Pons (tissue), 1 donor: Measurements from ENCODE around the gene VGLL4.
"Not testable (repeated sequence)": the region's sequence is repeated elsewhere in the genome, so short reads cannot be mapped to it uniquely, and the experiment has no call there.

Experiments
- DNase-seq: peaks from one replicate; pipeline ENCODE4 v3.0.0-alpha.2; 2016; ENCODE audit warnings: low spot score

VGLL4 gene

DNA sequence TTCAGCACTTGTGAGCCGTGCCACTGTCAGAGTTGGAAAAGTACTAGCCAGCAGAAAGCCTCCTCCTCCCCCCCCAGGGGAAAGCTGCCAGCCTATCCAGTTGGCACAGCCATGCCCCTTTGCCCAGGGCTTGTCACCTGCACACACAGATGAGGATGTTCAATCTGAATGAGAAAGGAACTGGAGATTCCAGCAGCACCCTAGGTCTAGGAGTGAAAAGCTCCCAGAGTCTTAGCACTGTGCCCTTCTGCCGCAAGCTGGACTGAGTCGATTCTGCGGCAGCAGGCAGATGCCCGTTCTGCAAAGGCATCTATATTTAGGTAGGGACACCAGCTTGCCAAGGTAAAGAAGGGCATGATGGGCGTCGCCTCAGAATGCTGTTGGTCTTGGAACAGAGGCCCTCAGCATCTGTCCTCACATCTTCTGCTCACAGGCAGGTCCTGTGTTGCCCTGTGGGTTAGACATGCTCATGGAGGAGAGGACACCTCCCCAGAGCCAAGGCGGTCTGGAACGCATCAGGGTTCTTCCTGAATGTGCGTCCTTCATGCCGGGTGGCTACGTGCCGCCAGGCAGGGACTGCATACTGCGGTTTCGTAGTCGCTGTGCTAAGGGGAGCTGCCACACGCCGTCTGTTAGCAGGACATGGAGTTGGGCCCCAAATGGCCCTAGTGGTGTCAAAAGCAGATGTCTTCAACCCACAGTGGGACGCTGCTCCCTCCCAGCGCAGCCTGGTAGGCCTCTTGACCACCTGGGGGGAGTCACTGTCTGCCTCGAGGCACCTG is 109.5 kb downstream of the VGLL4 start:
- DNase-seq: no peak

DNA sequence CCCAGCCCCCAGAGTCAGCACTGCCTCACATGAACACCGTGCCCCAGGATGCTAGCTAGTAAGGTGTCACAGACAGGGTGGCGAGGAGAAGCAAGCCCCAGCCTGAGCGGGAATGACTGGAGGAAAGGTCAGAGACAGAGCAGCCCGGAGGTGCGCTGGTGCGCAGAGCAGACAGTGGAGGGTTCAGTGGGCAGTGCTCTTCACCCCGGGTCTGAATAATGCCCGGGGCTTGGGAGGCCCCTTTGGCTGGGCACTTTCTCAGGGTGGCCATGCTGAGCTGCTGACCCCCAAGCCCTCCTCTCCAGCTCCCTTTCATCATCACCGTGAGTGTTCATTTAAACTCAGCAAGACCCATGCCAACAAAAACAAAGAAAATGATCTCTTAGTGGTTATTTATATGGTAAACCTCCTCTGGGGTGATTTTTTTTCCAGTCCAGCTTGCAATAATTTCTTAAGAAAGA is 110.8 kb downstream of the VGLL4 start:
- DNase-seq: no peak

DNA sequence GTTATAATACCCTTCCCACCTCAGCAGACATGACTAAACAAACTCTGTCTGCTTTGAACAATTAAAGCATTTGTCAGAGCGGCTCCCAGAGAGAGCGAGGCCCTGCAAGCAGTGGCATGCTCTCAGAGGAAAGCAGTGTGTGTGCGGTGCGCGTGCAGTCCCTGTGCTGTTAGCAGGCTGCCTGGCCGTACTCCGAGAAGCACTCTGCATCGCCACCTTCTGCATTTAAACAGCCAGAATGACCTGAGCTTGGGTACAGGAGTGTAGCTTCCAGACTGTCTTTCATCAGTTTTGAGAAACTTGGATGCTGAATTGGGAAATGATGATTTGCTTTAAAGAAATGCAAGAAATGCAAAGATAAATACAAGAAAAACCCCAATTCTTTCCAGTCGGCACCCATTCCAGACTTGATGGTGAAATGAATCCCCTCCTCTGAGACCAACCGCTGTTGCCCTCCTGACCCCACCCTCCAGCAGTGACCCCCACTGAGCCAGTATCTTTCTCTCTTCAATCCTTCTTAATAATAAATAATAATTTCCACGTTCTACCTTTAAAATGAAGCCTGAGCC is 113.5 kb downstream of the VGLL4 start:
- peak; percentile 64 for DNase-seq

DNA sequence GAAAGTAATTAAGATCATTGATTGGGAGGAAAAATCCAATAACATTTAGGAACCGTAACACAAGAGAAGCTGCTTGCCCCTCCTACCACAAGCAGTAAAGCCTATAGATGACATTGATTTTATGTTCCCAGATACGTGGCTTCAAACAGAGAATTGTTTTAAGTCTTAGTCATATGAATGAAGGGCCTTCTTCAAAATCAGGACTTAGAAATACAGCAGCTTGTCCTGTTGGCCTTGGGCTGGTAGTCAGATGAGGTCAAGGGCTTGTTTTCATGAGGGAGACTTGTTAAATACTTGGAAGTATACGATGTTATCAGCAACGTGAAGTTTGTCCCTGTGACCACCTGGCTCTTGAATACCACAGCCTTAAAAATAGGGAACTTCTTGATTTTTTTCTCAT is 114.4 kb downstream of the VGLL4 start:
- DNase-seq: no peak

DNA sequence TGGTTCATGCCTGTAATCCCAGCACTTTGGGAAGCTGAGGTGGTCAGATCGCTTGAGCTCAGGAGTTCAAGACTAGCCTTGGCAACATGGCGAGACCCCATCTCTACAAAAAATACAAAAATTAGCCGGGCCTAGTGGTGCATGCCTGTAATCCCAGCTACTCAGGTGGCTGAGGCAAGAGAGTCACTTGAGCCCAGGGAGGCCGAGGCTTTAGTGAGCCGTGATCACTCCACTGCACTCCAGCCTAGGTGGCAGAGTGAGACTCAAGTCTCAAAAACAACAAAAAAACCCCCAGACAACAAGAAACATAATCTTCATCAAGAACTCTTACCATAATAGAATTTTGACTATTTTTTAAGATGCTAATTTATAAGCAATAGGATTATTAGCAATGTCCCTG is 117.6 kb downstream of the VGLL4 start:
- DNase-seq: not testable (repeated sequence)

DNA sequence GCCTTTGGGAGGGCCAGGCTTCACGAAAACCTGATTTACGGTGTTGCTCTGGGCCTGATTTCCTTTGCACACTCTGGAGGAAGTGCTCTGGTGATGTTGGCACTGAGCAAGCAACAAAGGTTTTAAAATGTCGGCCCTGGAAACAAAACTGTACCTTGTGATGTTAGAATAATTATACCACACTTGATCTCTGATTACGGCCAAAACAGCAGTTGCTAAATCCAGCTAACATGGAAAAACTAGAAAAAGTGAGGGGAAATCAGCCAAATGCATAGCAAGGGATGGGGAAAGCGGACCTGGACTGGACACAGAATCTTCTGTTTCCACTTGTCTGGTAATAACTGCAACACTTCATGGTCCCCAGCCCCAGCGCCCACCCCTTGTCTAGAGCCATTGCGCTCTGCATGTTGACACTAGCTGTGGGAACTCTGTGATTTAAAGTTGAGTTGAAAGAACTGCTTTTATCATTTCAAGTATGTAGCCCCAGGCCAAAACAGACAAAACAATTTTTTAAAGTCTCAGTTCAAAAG is 120.1 kb downstream of the VGLL4 start:
- DNase-seq: no peak

DNA sequence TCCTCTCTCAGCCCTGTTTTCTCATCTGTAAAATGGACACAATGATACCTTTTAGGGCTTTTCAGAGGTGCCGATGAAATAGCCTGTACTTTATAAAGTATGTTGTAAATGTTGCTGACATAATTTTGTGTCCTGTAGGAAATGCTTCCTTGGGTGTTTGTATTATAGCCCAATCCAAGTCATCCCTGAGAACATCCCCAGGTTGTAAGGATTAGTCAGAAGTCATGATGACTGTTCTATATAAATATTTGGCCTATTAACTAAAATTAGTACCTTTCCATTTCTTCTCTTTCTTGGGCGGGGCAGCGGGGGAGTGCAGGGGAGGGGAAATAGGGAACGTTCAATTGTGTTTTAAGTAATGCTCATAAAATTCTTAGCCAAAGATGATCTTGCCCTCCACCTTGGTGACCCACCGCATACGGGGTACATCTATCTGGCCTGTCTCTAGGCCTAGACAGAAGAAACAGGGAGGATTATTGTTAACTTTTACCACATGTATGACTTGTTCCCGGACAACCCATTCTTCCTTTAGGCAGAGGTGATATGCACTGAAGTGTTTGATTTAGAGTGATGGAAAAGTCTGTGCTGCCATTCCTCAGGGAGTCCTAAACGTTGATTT is 120.7 kb downstream of the VGLL4 start:
- no peak for DNase-seq

DNA sequence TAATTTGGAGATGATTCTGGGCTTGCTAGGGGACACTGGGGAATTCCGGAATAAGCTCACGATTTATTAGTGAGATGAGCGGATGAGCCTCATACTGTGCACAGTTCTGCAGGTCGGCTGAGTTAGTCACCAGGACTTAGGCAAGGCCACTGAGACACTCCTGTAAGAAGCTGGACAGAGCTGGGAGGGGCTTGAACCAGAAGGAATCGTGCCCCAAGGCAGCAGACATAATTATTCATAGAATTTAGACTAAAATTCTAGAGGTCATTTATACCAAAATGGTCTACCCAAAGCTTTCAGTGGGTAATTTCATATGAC is 121.4 kb downstream of the VGLL4 start:
- DNase-seq: no peak

DNA sequence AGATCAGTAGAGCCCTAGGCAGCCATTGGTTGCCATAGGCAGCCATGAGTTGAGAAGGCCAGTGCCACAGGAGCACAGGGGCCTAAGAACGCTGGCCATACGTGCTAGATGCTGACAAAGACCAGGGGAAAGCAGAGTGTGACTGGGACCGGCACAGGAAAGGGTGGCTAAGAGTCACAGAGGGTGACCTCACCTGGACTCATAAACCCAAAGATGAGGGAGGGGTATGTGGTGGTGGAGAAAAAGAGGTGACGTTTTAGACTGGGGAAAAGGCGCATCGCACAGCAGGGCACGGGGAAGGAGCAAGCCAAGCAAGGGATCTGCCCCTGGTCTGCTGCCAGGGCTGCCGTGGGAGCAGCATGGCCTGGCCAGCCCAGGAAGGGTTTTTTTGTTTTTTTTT is 122.5 kb downstream of the VGLL4 start:
- DNase-seq: no peak

DNA sequence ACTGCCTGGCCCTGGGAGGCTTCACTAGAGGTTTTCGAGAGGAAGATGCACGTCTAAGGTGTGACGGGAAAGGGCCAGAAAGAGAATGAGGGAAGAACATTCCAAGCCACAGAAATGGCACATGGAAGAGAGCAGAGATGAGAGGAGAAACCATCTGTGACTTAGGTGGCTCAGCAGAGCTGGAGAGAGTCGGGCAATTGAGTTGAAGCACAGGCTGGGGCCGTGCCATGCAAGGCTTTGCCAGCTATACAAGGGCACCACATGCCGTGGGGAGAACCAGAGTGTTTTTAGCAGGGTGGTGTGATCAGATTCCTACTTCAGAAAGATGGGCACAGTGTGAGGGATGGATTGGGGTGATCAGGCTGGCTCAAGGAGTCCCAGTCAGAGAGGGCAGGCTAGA is 126.1 kb downstream of the VGLL4 start:
- no peak for DNase-seq

DNA sequence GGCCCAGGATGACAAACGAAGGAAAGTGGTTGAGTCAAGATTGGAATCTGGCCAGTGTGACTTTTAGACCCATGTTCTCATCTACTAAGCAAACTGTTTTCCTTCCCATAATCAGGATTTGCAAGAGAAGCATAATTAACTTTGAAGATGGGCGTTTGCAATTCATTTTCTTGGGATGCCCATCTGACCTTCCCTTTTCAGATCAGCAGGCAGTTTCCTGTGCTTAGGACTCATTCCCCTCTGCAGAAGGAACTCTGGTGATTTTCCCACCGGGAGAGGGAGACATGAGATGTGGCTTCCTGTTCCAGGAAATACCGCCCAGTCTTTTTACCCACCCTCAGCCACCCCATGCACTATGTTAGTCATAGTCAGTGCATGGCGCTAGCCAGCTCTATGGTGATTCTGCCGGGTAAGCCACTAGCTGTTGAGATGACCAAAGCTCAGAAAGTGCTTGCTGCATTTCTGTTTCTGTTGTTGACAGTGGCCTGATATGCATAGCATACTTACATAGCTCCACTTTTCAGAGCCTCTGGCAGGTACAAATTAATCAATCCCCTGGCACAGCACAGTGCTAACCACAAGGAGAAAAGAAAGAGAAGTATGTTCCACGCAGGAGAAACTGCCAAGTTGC is 129.4 kb downstream of the VGLL4 start:
- no peak for DNase-seq

DNA sequence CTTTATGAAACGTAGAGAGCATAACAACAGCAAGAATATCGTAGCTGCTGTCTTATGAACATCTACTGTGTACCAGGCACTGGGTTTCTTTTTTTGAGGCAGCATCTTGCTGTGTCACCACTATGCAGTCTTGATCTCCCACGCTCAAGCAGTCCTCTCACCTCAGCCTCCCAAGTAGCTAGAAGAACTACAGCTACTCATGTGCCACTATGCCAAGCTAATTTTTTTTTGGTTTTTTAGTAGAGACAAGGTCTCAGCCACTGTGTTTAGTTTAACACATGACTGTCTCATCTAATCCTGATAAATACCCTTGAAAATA is 129.9 kb downstream of the VGLL4 start:
- no peak for DNase-seq

DNA sequence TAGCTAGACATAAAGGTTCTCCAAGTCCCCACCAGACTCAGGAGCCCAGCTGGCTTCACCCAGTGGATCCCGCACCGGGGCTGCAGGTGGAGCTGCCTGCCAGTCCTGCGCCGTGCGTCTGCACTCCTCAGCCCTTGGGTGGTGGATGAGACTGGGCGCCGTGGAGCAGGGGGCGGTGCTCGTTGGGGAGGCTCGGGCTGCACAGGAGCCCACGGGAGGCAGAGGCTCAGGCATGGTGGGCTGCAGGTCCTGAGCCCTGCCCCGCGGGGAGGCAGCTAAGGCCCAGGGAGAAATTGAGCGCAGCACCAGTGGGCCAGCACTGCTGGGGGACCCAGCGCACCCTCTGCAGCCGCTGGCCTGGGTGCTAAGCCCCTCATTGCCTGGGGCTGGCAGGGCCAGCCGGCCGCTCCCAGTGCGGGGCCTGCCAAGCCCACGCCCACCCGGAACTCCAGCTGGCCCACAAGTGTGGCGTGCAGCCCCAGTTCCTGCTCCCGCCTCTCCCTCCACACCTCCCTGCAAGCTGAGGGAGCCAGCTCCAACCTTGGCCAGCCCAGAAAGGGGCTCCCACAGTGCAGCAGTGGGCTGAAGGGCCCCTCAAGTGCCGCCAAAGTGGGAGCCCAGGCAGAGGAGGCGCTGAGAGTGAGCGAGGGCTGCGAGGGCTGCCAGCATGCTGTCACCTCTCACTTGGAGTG is 130.4 kb downstream of the VGLL4 start:
- not testable (repeated sequence) for DNase-seq

DNA sequence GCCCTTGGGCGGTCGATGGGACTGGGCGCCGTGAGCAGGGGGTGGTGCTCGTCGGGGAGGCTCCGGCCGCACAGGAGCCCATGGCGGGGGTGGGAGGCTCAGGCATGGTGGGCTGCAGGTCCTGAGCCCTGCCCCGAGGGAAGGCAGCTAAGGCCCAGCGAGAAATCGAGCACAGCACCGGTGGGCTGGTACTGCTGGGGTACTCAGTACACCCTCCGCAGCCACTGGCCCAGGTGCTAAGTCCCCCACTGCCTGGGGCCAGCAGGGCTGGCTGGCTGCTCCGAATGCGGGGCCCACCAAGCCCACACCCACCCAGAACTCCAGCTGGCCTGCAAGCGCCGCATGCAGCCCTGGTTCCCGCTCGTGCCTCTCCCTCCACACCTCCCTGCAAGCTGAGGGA is 132.1 kb downstream of the VGLL4 start:
- DNase-seq: not testable (repeated sequence)

DNA sequence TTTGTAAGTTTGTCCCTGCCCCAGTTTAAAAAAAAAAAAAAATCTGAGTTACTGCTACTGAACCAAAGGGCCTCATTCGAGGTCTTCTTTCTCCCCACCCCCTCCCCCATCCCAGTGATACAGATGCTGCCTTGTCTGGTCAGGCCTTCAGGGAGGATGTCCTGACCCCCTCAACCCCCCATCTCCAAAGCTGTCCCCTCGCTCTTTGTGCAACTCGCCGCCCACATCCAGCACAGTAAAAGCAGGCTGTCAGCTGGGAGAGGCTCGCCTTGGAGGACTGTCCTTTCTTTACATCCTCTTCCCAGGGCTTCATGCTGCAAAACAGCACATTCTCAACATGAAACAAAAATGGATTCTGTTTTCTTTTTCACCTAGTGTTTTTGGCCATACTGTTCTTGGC is 133.4 kb downstream of the VGLL4 start:
- DNase-seq: no peak

DNA sequence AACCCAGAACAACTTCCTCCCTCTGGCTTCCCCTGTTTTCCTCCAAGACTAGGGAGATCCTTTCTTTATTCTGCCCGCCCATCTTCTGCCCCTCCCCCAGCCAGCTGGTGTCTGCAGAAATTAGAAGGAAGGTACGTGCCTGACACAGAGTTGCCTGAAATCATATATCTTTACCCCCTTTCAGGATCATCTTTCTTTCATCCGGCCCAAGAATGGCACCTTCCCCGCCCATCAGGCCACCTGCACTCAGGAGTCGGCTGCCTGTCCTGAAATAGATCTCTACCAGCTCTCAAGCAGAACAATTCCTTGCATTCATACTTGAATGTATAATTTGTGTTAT is 133.7 kb downstream of the VGLL4 start:
- DNase-seq: no peak

DNA sequence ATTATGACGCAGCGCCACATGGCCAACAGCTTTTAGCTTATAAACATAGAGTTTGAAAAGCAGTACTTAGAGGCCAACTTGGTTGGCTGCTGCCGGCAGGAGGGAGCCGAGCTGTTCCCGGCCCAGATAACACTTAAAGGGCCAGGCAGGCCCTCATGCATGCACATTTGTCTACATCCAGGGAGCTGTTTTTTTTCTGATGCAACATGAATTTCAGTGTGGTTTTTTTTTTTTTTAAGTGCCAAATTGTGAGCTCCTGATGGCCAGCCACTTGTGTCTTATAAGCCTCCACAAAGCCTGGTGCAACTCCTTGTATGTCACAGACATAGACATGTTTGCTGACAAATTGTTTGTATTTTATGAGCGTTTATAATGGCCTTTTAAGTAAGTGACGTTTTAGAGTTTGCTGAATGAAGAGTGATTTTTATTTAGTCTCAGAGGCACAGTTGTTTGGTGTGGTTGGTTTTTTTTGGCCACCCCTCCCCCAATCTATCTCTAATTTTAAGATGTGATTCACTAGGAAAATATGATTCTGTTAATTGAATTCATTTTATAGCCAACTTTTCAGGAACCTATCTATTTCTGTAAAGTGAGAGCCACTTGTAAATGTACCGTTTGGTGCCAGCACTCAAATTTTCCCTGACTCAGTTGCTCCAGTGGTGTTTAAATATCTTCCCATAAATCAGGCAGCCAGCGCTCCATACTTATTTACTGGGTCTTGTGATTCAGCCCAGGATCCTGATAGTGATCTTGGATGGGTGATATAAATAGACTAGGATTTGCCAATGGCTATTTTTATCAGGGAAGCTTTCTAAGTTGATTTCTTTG is 134.3 kb downstream of the VGLL4 start:
- DNase-seq: peak; percentile 41

DNA sequence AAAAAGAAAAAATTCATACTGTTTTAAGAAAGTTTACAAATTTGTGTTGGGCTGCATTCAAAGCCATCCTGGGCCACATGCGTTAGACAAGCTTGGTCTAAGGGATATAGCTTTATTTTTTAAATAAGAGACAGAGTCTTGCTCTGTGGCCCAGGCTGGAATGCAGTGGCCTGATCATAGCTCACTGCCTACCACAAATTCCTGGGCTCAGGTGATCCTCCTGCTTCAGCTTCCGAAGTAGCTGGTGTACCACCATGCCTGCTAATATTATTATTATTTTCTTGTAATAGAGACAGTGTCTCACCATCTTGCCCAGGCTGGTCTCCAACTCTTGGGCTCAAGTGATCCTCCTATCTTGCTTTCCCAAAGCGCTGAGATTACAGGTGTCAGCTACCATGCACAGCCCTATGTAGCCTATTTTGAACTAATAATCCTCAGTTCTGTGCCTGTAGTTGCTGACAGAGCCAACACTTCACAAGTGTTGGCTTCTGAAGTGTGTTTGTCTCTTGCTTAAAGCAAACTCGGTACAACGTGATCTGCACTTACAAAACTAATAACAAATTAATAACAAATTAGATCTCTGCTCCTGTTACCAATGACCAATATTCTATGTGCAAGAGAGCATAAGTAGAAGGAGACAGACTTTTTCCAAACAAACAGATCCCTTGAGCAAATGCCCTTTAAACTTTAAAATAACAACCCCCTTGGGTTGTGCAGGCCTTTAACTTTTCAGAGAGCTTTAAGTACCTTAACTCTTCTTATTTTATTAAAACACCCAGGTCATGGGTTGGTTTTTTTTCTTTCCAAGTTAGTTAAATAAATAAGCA is 135.2 kb downstream of the VGLL4 start:
- DNase-seq: no peak

DNA sequence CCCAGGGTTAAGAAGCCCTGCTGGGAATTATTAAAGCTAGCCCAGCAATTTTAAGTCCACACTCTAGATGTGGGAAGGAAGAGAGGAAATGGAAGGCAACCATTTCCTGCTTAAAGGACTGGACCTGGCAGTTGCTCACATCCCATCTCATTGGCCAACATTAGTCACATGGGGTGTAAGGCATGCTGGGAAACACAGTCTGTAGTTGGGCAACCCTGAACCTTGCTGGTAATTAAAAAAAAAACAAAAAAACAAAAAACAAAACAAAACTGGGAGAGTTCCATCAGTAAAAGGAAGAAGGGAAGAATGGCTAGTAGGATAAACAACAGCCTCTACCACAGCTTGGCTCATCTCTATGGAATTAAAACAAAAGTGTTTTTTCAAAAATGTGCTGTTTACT is 136.0 kb downstream of the VGLL4 start:
- no peak for DNase-seq
